GM21390 (cell line): Measurements from ENCODE around the gene RAI14.
"Not testable (repeated sequence)": the region's sequence is repeated elsewhere in the genome, so short reads cannot be mapped to it uniquely, and the experiment has no call there.

Experiments used
- ATAC-seq: cut with Tn5 transposase; IDR thresholded peaks from one replicate; pipeline ENCODE4 v1.9.1; 2021; ENCODE audit not compliant: unreplicated experiment

RAI14 gene

DNA sequence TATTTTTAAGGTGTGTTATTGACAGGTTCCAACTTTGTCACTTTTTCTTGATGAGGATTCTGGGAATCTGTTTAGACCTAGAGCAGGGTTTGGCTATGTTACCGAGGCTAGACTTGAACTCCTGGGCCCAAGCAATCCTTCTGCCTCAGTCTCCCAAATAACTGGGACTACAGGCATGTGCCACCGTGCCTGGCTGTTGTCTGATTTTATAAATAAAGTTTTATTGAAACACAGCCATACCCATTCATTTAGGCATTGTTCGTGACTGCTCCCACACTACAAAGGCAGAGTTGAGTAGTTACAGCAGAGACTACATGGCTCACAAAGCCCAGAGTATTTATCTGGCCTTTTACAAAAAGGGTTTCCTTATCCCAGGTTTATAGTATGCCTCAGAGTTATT is 102.4 kb downstream of the RAI14 start:
- ATAC-seq: no peak

DNA sequence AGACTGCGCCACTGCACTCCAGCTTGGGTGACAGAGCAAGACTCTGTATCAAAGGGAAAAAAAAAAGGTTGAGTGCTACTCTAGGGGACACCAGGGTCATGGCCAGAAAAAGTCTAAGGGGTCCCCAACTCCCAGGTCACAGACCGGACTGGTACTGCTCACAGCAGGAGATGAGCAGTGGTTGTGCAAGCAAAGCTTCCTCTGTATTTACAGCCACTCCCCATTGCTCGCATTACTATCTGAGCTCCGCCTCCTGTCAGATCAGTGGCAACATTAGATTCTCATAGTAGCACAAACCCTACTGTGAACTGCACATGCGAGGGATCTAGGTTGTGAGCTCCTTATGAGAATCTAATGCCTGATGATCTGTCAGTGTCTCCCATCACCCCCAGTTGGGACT is 103.1 kb downstream of the RAI14 start:
- not testable (repeated sequence) for ATAC-seq

DNA sequence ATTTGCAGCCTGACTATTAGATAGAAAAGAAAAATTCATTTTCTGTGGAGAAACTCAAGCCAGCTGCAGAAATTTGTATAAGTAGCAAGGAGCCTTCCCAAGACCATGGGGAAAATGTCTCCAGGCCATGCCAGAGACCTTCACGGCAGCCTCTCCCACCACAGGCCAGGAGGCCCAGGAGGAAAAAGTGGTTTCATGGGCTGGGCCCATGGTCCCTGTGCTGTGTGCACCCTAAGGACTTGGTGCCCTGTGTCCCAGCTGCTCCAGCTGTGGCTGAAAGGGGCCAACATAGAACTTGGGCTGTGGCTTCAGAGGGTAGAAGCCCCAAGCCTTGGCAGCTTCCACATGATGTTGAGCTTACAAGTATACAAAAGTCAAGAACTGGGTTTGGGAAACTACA is 109.5 kb downstream of the RAI14 start:
- ATAC-seq: no peak

DNA sequence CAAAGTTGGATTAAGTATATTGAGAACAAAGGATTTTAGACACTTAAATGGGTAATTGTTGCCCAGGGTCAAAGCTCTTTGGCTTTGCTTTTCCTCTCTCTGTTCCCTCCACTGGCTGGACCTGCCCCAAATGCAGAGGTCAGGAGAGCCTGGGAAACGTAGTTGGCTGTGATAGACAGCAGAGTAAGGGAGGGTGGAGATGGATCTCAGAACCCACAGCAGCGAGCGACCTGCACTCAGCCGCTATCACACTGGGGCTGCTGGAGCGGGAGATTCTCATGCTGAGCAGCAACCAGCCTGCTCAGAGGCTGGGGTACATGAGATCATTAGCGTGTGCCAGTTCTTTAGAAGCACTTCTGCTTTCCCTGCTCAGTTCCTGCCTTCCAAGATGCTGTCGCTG is 111.1 kb downstream of the RAI14 start:
- no peak for ATAC-seq

DNA sequence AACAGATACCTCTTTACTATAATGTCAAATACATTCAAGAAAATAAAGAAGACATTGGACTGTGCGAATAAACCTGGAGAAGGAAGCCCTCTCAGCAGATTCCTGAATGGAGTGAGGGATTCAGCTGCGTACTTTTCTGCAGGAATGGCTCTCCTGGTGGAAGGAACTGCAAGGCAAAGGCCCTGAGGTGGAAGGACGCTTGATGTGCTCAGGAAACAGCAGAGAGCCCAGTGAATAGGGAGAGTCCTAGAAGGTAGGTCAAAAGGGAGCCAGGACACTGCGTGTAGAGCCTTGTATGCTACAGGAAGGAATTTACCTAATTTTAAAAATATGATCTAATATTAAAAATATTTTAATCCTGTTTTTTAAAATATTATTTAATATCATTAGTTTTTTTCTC is 114.4 kb downstream of the RAI14 start:
- no peak for ATAC-seq

DNA sequence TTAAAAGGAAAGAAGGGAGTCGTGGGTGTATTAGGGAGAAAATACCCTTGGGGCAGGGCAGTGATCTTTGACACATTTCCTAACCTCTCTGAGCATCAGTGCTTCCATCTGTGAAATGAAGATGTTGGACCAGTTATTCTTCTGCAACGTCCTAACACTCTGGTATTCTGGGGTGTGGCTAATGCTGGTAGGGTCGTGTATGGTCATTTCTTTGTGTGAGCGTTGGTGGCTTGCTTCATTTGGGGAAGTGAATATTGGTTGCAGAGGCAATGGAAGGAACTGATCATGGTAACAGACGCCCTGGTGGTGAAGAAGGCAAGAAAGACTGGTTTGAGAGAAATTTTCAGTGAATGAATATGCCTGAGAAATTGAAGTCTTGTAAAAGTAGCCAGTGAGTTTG is 114.9 kb downstream of the RAI14 start:
- ATAC-seq: no peak

DNA sequence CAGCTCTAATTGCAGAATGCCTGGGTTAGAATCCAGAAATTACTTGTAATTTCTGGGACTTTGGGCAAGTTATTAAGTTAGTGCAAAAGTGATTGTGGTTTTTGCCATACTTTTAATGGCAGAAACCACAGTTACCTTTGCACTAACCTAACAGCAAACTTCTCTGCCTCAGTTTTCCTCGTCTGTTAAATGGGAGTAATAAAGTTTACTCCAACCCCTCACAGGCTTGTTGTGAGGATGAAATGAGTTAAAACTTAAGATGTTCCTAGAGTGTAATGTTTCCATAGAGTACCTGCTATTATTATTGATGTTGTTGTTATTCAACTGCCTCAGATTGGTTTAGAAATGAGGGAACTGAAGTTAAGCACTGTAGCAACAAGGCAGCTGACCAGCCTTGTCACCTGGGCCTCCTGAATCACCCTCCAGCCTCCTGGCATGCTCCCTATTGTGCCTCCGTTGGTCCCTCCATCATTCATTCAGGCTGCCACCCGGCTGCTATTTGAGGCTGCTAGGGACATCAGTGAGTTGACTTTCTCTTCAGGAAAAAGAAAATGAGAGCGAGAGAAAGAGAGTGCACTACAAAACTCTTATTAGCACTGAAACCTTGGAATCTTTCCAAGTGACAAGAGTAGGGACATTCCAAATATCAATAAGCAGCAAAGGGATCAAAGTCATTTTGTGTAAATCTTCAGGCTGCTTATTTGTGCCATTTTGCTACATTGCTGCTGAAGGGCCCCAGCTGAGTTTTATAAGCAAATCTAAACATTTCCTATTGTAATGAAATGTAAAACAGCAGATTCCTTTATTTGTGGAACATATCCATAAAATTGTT is 116.4 kb downstream of the RAI14 start:
- no peak for ATAC-seq

DNA sequence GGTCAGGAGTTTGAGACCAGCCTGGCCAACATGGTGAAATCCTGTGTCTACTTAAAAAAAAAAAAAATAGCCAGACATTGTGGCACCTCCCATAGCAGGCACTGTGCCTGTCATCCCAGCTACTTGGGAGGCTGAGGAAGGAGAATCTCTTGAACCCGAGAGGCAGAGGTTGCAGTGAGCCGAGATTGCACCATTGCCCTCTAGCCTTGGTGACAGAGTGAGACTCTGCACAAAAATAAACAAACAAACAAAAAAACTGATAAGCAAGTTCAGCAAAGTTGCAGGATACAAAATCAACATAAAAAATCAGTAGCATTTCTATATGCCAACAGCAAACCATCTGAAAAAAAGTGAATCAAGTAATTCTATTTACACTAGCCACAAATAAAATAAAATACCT is 118.0 kb downstream of the RAI14 start:
- no peak for ATAC-seq

DNA sequence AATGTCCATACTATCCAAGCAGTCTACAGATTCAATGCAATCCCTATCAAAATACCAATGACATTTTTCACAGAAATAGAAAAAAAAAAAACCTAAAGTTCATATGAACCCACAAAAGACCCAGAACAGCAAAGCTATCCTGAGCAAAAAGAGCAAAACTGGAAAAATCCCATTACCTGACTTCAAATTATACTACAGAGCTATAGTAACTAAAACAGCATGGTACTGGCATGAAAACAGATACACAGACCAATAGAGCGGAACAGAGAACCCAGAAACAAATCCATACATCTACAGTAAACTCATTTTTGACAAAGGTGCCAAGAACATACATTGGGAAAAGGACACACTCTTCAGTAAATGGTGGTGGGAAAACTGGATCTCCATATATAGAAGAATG is 118.5 kb downstream of the RAI14 start:
- not testable (repeated sequence) for ATAC-seq

DNA sequence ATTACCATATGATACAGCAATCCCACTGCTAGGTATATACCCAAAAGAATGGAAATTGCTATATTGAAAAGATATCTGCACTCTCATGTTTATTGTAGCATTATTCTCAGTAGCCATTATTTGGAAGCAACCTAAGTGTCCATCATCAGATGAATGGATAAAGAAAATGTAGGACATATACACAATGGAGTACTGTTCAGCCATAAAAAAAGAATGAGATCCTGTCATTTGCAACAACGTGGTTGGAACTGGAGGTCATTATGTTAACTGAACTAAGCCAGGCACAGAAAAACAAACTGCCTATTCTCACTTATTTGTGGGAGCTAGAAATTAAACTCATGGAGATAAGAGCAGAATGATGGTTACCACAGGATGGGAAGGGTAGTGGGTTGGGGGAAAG is 119.8 kb downstream of the RAI14 start:
- no peak for ATAC-seq

DNA sequence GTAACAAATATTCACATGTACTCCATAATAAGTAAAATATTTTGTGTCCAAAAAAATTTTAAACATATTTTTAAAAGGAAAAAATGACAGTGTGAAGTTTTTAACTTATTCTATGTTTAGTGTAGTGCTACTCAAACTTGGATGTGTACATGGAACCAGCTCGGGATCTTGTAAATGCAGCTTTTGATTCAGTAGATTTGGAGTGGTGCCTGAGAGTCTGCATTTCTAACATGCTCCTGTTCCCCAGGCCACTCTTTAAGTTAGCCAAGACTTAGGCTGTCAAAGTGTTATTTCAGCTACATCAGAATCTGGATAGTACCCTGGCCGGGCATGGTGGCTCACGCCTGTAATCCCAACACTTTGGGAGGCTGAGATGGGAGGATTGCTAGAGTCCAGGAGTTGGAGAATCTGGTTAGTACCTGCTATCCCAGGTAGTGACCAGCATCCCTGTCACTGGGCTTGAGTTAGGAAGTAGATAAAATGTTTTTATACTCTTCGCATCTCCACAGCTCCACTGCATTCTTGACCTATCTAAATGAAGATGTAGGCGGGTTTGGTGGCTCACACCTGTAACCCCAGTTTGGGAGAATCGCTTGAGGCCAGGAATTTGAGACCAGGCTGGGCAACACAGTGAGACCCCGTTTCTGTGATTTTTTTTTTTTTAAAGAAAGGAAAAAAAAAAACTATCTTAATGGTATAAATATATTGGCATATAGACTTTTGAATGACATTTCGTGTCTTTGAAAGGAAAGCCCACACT is 122.1 kb downstream of the RAI14 start:
- no peak for ATAC-seq

DNA sequence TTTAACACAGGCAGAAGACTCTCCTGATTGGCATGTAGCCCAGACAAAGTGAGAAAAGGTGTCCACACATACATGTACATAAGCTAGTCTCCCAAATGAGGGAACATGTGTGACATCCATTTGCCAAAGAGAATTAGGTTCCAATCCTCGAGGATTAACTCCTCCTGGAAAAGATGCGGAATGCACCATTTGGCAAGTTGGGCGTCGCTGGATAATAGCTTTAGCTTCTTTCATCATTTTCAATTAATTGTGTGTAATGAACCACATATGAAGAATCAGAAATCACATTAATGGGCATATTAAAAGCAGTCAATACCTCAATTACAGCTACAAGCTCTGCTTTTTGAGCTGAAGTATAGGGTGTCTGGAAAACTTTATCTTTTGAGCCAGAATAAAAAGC is 127.8 kb downstream of the RAI14 start:
- not testable (repeated sequence) for ATAC-seq

DNA sequence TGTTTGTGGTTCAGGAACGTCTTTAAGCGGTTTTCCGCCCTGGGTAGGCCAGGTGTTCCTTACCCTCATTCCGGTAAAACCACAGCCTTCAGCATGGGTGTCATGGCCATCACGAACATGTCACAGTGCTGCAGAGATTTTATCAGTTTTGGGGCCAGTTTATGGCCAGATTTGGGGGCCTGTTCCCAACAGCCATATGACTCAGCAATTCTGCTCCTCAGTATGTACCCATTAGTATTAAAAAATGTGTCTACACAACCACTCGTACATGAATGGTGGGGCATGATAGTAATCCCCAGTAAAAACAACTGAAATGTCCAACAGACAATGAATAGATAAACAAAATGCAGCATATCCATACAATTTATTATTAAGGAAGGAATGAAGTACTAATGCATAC is 130.9 kb downstream of the RAI14 start:
- no peak for ATAC-seq

DNA sequence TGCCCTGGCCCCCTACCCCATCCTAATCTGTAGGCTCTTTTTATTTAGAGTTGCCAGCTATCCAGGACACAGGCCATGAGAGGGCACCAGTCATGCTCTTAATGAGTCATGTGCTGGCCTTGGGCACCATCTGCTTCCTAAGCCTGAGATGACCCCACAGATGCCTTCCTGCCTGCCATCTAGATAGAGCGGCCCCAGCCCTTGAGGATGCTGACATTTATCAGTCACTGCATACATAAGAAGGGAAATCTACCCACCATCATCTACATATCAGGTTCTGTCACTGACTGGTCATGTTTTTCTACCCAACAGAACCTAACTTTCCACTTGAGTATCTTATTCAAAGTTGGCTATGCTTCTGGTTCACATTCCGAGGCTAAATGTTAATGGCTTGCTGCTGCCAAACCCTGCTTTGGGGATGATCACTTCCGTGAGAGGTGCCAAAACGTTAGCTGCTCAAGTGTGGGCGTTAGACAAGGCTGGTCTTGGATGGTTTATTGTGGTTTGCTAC is 132.9 kb downstream of the RAI14 start:
- no peak for ATAC-seq

DNA sequence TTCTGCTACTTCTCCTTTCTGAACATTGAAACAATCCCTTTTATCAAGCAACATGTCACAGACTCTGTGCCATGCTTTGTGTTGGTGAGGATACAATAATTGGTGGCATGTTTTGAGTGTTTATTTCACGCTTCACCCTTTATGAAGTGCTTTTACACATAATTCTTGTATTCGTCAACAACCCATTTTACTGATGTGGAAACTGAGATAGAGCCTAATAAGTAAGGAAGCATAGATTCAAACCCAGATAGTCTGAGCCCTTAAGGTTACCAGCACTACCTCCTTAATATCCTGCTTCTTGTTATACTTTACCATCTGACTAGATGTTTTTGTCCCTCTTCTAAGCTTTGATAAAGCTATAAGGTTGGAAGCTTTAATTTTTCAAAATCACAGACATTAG is 133.5 kb downstream of the RAI14 start:
- ATAC-seq: no peak

DNA sequence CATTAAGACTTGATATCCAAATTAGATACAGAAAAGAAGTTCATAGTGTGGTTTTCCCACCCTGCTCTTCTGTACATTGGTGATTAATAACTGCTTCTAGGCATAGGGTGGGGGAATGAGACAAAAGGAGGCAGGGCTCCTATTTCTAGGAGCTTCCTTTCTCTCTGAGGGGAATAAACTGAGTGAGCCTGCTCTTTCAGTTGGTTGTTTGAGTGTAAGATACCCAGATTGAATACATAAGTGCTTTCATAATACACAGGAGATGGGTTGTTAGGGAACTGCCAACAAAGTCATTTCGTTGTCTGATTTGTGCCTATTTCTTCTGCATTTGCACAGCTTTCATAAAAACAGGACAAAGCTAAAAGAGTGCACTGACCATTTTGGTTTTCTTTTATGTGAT is 133.9 kb downstream of the RAI14 start:
- ATAC-seq: no peak

DNA sequence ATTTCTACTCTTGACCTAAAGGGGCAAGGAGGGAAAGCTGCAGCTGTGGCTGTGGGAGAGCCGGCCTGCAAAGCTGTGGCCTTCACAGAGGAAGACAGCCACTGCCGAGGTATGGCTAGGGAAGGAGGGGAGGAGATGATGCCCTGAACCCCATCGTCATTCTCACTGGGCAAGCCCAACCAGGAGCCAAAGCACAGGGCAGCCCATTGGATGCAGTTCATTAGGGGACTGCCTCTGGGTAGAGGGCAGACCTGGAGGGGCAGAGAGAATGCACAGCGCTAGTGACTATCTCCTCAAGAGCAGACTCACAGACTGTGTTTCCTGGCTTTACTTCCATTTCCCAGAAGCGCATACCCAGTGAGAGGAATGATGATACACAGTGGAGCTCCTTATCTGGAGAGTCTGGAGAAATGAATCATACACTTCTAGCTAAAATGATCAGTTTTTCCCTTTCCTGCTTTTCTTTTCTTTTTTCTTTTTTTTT is 135.7 kb downstream of the RAI14 start:
- ATAC-seq: no peak

DNA sequence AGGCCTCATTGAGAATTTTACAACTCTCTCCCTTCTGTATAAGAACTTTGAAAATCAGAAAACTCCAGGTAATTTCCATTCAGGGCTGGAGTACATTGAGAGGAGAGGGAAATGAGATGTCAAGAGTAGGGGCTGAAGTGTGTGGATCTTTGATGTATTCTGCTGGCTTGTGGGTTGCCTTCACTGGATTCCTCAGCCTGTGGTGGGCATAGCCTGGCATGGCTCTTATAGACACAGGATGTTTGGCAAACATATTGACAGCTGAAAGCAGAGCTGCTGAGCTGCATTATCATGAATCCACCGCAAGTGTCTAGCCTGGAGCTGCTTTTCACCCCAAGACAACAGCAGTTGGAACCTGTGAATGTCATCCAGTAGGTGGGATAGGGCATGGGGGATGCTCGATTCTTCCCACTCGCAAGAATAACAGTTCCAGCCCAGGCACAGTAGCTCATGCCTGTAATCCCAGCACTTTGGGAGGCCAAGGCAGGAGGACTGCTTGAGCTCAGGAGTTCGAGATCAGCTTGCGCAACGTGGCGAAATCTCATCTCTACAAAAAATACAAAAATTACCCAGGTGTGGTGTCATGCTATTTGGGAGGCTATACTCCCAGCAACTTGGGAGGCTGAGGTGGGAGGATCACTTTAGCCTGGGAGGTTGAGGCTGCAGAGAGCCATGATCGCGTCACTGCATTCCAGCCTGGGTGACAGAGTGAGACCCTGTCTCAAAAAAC is 146.9 kb downstream of the RAI14 start:
- ATAC-seq: no peak

DNA sequence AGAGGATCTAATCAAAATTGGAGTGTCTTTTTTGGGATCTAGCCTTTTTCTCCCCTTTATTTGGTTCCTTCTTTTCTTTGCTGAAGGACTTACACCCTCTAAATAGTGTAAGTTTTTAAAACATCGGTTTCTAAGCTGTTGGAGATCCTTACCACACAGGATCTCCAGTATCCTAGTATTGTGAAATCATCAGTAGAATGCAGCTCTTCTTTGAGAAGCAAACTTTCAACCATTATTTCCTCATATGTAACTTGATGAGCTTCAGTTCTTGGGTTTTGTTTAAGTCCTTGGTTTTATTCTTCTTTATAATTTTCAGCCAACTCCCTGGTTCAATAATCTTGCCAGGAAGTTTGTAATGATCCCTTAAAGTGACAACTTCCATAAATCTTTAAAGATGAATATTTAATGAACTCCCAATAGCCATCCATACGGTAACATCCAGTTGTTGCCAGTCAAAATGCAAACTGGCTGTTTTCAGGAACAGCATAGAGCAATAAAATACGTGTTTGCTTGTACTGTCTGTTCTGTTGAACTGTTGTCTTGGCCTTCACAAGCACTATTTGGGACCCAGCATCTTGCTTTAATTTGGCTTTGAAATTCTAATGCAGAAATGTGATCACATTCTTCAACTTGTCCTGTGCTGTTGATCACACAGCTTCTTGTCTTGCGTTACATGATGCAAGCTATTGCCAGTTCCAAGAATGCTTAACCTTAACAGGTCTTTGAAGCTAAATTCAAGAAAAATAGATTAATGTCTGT is 148.0 kb downstream of the RAI14 start:
- no peak for ATAC-seq

DNA sequence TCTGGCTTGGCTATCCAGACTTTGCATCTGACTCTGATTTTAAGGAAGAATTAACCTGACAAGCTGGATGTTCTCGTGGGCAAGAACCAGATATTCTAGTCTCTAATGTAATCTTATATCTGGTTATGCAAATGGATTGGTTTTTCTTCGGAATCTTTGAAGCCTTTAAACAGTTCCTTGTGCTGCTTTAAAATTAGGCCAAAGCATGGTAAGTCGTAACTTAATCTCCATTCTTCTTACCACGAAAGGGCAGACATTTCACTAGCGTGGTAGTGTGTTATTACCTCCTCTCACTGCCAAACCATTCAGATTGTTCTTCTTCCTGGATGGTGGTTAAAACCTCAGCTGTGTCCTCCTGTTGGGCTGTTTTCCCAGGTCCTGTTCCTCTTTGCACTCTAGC is 148.8 kb downstream of the RAI14 start:
- no peak for ATAC-seq

DNA sequence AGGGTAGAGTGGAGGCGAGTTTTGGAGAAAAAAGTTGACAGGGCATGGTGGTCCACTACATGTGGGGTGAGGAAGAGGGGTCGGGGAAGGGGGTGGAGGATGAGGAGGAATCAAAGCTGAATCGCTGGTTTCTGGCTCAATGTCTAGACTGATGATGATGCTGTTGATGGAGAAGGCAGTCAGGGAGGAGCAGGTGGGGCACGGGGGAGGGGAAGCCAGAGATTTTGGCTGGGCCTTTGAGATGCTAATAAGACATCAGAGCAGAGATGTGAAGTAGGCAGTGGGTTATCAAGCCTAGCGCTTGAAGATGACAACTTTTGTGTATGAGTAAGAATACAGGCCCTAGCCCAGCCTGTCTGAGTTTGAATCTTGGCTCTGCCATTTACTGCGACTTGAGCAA is 150.4 kb downstream of the RAI14 start:
- no peak for ATAC-seq
